Cerebellar cortex (tissue), 1 donor: ENCODE measurements around the gene SLC19A3.
"Not testable (repeated sequence)": the region's sequence is repeated elsewhere in the genome, so short reads cannot be mapped to it uniquely, and the experiment has no call there.

Experiments used
- DNase-seq: peaks from one replicate; pipeline ENCODE4 v3.0.0-alpha.2; 2015; ENCODE audit warnings: low spot score

The SLC19A3 gene

DNA sequence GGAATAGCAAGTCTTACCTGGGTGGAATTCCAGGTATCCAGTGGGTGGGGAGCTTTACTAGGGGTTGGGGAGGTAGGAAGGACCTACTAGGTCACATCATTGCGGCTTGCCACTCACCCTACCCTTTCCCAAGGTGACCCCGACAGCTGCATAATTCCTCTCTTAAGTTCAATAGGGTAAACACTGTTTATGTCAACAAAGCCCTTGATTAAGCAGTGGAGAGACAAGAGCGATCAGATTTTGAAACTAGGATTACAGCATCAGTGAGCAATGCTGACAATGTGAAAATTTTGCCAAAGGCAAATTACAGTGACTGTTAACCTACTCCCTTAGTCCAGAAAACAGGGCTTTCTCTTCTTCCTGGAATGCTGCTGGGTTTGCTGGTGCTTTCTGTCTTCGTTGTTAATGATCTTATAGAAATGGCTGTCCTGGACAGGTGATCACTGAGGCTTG is 14.5 kb downstream of the SLC19A3 start:
- DNase-seq = no peak

DNA sequence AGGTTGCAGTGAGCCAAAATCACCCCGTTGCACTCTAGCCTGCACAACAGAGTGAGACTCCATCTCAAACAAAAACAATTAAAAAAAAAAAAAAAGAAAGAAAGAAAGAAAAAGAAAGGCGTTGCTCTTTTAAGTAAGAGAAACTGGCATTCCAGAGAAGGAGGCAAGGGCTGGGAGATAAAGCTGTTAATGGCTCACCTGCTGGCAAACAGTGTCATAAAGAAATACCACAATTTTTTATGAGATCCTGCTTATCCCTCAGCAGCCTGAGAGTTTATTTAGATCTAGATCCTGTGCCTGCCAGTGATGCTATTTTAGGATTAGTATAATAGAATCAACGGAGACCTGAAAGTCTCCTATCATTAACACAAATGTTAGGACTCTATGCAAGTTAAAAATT is 16.3 kb downstream of the SLC19A3 start:
- DNase-seq = no peak

DNA sequence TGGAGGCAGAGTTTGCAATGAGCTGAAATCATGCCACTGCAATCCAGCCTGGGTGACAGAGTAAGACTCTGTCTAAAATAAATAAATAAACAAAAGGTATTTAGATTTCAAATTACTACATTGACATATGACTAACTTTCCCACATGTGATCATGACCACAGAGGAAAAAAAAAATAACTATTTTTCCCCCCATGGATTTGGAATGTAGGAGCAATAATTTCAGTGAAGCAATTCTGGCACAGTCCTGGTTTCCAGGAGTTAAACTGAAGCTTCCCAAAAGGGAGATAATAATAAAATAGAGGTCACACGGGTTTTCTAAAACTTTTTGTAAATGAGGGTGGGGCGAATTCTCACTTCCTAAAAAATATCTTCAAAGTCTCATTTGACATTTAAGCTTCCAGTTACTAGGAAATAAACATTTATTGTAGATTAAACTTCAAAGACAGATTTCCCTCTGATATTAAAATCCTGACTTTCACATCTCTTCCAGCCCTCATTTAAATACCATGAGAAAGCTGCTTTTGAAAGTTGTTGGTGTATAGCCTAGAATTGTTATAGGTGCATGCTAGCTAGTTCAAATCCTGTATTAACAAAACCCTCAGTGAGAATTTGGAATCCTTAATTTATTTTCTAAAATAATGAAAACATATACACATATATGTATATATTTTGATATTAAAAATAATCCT is 20.7 kb downstream of the SLC19A3 start:
- DNase-seq = no peak

DNA sequence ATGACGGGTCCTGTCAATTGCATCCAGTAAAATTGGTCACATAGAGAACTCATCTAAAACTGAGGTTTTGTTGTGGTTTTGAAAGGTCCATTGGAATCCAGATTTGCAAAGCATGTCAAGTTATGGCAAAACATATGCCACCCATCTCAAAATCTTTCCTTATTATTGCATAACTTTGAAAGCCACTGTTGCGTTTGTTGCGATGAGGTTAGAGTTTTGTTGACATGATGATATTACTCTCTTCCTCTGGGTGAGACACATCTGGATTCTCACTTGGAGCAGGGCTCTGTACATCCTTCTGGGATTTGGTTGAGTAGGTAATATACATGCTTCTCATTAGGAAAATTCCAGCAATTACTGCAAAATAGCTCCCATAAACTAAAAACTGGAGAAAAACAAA is 30.6 kb downstream of the SLC19A3 start:
- DNase-seq = no peak

DNA sequence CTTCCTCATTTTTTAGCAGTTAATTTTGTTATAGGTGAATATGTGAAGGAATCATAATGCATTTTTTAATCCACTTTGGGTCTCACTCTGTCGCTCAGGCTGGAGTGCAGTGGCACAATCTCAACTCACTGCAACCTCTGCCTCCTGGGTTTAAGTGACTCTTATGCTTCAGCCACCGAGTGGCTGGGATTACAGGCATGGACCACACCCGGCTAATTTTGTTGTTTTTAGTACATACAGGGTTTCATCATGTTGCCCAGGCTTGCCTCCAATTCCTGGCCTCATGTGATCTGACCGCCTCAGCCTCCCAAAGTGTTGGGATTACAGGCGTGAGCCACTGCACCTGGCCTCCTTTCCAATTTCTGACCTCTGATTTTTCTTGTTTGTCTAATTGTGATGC is 33.6 kb downstream of the SLC19A3 start:
- DNase-seq = no peak

DNA sequence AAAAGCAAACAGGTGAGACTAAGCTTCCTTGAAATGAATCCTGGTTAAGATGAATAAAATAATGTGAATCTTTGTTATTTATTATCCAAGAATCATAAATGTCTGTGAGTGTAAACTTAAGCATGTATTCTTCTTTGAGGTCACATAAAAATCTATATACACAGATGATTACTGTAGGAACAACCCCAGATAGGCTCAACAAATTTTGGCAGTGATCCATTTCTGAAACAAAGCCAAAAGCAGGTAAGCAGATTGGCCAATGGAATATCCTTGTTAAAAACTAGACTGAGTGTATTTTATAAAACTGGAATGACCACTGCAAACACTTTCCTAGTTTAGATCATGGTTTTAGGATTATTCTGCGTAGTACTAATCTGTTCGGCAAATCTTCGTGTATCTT is 39.9 kb downstream of the SLC19A3 start:
- DNase-seq = no peak

DNA sequence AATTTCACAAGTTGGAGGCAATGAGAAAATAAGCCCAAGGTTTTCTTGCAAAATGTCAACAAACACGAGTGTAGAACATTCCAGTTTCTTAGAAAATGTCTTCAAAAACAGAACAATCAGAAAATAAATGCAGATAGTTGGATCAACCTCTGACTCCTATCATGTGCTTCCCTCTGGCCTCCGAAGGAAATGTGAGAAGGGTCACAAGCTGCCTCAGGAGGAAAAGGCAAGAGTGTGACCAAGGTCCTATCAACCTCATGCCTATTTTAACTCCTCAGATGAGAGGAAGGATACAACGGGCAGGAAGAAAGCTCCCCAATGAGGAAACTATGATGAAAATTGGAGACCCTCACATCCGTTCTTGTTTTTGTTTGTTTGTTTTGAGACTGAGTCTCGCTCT is 43.3 kb downstream of the SLC19A3 start:
- no peak for DNase-seq

DNA sequence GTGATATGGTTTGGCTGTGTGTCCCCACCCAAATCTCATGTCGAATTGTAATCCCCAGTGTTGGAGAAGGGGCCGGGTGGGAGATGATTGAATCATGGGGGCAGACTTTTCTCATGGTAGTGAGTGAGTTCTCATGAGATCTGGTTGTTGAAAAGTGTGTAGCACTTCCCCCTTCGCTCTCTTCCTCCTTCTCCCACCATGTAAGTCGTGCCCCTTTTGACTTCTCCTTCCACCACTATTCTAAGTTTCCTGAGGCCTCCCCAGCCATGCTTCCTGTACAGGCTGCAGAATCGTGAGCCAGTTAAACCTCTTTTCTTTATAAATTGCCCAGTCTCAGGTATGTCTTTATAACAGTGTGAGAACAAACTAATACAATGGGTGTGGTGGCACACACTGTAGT is 44.2 kb downstream of the SLC19A3 start:
- not testable (repeated sequence) for DNase-seq

DNA sequence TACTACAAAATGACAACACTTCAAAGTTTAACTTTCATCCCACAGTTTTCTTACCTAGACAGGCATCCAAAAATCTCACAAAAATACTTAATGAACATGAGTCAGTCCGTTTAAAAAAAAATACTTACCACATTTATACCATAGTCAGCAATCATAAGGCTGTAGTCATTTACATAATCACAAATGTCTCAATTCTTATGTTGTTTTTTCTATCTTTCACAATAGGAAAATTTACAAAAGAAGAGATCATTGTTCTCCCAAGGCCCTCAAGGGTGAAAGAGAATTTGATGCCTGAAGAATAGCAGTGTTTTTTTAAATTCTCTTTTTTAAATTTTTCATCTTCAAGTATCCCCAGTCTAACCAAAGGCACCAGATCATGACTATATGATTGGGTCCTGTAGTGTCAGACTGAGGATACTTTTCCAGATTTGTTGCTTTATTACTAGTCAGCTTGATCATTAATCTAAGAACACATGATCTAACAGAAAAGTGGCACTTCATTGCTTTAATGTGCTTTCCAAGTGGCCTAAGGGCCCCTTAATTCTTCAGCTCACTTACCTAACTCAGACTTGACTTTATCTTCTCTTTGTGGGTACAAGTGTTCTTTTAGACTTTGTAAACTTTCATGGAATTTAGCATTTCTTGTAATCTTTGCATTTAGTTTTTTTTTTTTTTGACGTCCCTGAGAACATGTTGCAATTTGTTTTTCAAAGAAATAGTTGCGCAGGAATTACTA is 46.5 kb downstream of the SLC19A3 start:
- no peak for DNase-seq

DNA sequence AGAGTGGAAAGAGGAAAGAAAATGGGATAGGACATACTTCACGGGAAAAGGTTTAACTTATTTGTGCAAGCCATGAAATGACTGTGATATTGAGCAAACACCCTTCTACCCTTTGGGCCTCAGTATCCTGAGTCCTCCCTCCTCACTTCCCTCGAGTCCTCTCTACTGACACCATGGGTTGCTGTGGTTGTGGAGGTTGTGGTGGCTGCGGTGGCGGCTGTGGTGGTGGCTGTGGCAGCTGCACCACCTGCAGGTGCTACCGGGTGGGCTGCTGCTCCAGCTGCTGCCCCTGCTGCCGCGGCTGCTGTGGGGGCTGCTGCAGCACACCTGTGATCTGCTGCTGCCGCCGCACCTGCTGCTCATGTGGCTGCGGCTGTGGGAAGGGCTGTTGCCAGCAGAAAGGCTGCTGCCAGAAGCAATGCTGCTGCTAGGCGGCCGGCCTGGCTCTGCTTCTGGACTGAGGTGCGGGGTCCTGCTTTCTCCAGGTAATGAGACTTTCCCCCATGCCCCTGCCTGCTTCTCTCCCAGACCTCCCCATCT is 51.1 kb downstream of the SLC19A3 start, which contains the start of gene SCYGR5:
Gene SCYGR5, plus strand, starts transcription at position 174 of the 540 bp plus-strand sequence. Its CDS starts 0 bp downstream, at position 174.
- DNase-seq = not testable (repeated sequence)

DNA sequence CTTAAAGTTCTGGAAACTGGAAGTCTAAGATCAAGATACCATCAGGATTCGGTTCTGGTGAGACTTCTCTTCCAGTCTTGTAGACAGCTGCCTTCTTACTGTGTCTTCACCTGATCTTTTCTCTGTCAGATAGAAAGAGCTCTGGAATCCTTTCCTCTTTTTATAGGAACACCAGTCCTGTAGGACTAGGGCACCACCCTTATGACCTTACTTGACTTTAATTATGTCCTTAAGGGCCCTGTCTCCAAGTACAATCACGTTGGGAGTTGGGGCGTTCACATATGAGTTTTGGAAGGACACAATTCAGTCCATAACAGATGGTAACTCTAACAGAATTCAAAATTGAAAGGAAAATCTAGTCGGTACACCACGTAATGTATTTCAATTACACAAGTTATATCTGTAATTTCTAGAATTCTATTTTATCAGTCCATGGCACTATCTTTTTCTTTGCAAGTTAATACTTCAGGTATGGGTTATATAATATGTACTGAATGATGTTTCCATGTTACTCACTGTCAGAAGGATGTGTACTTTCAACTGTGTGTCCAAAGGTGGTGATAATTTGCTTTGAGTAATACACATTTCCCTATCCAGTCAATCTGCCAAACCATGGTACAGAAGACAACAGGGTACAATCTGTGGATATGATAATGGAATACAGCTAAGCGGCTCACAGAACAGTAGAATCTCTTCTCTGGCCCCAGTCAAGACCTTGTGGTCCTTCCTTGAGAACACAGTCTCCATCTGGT is 52.5 kb downstream of the SLC19A3 start:
- DNase-seq = no peak

DNA sequence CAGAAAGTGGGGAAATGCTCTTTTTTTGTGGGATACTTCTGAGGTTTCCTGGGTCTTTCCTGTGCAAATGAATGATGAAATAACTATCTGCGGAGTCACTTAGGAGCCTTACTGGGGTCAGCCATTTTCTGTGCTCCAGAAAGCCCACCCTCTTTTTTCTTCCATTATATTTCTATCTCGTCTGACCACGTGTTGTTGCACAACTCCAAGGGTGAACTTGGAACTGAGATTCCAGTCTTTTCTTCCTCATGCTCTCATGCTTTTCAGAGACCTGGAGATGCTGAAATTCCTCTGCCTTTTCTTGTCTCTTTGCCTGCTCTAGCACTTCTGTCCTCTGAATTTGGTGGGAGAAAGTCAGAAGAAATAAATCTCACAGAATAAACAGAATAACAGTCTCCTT is 56.0 kb downstream of the SLC19A3 start:
- no peak for DNase-seq

DNA sequence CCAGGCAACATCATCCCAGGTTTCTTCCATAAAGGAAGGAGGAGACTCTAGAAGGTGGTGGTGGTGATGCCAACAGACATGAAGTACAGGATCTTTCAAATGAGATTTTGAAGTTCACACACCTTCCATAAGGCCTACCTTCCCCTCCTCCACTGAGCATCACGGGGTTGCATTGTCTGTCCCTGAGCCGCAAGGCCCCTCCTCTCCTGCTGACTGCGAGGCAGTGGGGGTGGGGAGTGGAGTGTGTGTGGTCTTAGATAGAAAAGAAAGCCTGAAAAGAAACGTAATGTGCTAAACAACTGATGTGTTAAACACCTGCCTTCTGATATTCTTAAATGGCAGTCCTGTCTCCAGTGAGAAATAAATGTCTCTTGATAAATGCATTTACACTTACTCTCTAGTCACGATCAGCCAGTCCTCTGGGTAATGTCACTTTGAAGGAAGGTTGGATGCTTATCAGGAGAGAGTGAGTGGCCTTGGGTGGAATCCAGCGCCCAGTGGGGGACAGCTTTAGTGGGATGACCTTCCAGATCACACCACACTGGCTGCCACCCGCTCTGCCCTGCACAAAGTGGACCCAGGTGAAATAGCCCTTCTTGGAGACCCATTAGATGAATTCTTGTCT is 56.7 kb downstream of the SLC19A3 start:
- no peak for DNase-seq

DNA sequence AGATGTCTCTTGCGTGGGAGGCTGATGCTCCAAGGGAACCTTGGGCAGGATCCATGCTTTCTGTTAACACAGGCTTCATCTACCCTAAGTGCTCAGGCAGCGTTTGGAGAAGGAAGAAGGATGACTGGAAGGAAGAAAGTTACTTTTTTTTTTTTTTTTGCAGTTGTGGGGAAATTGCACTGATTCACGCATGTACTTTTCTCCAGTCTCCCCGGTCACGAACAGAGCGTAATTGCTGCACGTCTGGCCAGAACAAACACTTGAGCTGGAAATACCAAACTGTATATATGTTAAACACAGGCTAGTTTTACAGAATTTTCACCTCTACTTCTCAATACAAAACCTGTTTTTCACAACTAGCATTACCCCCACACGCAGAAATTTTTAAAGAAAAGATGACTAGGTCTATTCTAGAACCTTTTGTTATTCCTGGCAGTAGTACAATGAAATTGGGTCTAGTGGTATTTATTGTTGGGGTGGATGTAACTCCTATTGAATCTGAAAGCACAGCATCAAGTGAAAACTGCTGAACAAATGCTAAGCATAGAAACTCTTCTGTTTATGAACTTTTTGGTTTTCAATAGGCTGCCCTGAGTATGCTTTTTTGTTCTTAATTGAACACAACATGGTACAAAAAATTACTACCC is 60.5 kb downstream of the SLC19A3 start:
- DNase-seq = no peak

DNA sequence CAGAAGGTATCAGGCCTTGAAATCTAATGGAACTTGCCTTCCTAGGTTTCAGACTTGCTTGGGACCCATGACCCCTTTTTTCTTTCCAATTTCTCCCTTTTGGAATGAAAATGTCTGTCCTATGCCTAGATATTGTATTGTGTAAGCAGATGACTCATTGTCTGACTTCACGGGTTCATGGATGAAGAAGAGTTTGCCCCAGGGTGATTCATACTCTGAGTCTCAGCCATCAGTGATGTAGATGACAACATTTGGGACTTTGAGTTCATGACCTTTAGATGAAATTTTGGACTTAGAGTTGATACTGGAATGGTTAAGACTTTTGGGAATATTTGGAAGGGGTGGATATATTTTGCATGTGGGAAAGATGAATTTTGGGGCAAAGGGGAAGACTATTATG is 62.4 kb downstream of the SLC19A3 start:
- no peak for DNase-seq

DNA sequence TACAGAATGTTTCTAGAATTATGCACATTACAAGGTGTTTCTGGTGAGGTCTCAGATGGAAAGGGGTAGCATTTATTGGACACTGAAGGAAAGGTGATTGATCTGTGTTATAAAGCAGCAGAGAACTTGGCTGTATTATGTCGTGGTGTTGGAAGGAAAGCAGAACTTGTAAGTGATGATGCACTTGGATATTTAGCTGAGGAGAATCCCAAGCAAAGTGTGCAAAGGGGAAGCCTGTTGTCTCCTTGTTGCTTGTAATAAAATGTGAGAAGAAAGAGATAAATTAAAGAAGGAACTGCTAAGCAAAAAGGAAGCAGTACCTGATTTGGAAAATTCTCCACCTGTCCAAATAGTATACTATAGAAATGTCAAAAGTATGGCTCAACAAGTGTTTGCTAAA is 63.4 kb downstream of the SLC19A3 start:
- no peak for DNase-seq

DNA sequence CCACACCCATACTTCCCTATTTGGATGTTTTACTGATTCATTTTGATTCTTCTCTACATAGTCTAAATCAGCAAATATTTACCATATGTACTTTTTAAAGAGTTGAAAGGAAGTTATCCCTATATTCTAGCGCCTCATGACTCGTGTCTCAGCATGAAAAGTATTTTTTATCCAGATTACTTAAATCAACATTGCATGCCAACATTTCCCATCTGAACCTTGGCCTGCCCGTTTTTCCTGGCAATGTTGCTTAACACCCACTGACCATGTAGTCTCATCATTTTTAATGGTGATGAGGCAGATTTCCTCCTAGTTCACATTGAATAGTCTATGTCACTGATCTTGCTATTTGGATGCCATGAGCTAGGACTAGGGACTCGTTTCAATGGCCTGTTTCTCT is 64.4 kb downstream of the SLC19A3 start:
- DNase-seq = no peak

DNA sequence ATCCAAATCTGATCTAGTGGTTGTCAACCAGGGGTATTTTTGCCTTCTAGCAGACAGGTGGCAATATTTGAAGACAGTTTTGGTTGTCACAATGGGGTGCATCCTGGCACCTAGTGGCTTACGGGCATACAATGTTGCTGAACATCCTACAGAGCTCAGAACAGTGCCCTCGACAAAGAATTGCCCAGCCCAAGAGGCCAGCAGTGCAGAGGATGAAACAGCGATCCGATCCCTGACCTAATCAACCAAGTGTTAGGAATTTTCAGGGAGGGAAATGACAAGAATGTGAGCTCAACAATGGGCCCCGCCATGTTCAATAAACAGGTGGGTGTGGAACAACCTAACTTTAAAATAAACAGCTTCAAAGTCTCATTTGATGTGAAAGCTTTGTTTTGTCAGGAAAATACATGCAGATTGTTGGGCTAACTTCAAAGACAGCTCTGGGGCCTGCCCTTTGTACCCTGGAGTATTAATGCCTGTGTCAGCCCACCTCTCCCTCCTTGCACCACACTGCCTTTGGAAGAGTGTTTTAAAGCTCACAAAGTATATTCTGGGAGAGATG is 73.8 kb downstream of the SLC19A3 start:
- no peak for DNase-seq

DNA sequence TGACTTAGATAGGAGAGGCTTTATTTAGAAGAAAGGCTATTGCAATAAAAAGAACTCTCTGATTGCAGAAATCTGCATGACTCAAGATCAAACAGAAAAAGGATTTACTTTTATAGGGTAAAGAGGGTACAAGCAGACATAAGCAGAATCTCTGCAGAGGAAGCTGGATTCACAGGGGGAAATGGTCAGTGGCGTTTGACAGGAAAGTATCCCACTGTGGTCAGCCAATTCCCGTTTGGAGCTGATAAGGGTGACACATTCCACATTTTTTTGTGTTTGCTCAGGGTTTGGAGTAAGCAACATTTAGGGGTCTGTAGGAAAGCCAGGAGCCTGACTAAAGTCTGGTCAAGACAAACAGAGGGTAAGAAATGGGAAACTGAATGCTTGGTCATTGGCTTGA is 75.2 kb downstream of the SLC19A3 start:
- no peak for DNase-seq

DNA sequence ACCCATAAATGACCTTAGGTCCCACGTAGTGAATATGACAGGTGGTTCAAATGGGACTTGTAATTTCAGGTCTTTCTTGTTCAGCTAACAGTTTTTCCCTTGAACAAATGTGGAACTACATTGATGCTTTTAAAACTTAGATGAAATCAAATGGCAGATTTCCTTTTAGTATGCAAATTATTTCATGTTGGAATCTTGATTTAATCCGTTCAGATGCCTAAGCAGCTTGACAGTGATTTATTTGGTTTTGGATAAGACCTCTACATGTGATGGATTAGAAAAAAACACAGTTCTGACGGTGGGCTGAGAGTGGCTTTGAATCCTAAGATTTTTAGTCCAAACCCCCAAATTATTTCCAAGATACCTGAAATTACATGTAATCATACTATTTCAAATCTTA is 83.6 kb downstream of the SLC19A3 start:
- DNase-seq = no peak
